ENCODE results near the gene ZBED1.
"Not testable (repeated sequence)": the region's sequence is repeated elsewhere in the genome, so short reads cannot be mapped to it uniquely, and the experiment has no call there.

DNA sequence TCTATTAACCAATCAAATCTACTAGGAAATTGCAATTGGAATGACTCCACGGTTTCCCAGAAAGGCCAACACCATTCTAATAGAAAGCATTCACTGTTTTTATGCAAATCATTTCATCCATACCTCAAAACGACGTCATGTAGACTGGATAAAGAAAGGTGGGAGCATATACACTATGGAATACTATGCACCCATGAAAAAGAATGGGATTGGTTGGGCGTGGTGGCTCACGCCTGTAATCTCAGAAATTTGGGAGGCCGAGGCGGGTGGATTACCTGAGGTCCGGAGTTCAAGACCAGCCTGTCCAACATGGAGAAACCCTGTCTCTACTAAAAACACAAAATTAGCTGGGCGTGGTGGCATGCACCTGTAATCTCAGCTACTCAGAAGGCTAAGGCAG is 46.2 kb downstream of the ZBED1 start:
- TF ChIP-seq ZNF317 (CRISPR knock-in tag; IDR thresholded peaks at IDR 0.05; ENCODE audit: borderline replicate concordance, low read depth); ZNF232 (CRISPR knock-in tag; IDR thresholded peaks at IDR 0.05); ZNF512 (CRISPR knock-in tag; IDR thresholded peaks at IDR 0.05; ENCODE audit: borderline replicate concordance); SOX15 (CRISPR knock-in tag; IDR thresholded peaks at IDR 0.05); NFE2L1 (CRISPR knock-in tag; IDR thresholded peaks at IDR 0.05); TEAD1 (CRISPR knock-in tag; IDR thresholded peaks at IDR 0.05); USF1 (CRISPR knock-in tag; IDR thresholded peaks at IDR 0.05); JUN (CRISPR knock-in tag; IDR thresholded peaks at IDR 0.05); ELF4 (CRISPR knock-in tag; IDR thresholded peaks at IDR 0.05; ENCODE audit: low read depth): not testable (repeated sequence)
- TF ChIP-seq, protein P1, sequence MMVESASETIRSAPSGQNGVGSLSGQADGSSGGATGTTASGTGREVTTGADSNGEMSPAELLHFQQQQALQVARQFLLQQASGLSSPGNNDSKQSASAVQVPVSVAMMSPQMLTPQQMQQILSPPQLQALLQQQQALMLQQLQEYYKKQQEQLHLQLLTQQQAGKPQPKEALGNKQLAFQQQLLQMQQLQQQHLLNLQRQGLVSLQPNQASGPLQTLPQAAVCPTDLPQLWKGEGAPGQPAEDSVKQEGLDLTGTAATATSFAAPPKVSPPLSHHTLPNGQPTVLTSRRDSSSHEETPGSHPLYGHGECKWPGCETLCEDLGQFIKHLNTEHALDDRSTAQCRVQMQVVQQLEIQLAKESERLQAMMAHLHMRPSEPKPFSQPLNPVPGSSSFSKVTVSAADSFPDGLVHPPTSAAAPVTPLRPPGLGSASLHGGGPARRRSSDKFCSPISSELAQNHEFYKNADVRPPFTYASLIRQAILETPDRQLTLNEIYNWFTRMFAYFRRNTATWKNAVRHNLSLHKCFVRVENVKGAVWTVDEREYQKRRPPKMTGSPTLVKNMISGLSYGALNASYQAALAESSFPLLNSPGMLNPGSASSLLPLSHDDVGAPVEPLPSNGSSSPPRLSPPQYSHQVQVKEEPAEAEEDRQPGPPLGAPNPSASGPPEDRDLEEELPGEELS (CRISPR knock-in tag; IDR thresholded peaks at IDR 0.05): not testable (repeated sequence)
- TF ChIP-seq, protein P2, sequence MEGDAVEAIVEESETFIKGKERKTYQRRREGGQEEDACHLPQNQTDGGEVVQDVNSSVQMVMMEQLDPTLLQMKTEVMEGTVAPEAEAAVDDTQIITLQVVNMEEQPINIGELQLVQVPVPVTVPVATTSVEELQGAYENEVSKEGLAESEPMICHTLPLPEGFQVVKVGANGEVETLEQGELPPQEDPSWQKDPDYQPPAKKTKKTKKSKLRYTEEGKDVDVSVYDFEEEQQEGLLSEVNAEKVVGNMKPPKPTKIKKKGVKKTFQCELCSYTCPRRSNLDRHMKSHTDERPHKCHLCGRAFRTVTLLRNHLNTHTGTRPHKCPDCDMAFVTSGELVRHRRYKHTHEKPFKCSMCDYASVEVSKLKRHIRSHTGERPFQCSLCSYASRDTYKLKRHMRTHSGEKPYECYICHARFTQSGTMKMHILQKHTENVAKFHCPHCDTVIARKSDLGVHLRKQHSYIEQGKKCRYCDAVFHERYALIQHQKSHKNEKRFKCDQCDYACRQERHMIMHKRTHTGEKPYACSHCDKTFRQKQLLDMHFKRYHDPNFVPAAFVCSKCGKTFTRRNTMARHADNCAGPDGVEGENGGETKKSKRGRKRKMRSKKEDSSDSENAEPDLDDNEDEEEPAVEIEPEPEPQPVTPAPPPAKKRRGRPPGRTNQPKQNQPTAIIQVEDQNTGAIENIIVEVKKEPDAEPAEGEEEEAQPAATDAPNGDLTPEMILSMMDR (IDR thresholded peaks at IDR 0.05): not testable (repeated sequence)
- TF ChIP-seq, protein P3, sequence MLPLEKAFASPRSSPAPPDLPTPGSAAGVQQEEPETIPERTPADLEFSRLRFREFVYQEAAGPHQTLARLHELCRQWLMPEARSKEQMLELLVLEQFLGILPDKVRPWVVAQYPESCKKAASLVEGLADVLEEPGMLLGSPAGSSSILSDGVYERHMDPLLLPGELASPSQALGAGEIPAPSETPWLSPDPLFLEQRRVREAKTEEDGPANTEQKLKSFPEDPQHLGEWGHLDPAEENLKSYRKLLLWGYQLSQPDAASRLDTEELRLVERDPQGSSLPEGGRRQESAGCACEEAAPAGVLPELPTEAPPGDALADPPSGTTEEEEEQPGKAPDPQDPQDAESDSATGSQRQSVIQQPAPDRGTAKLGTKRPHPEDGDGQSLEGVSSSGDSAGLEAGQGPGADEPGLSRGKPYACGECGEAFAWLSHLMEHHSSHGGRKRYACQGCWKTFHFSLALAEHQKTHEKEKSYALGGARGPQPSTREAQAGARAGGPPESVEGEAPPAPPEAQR (CRISPR knock-in tag; IDR thresholded peaks at IDR 0.05): not testable (repeated sequence)
- TF ChIP-seq, protein P4, sequence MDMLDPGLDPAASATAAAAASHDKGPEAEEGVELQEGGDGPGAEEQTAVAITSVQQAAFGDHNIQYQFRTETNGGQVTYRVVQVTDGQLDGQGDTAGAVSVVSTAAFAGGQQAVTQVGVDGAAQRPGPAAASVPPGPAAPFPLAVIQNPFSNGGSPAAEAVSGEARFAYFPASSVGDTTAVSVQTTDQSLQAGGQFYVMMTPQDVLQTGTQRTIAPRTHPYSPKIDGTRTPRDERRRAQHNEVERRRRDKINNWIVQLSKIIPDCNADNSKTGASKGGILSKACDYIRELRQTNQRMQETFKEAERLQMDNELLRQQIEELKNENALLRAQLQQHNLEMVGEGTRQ (CRISPR knock-in tag; IDR thresholded peaks at IDR 0.05): not testable (repeated sequence)
- TF ChIP-seq, protein P5, sequence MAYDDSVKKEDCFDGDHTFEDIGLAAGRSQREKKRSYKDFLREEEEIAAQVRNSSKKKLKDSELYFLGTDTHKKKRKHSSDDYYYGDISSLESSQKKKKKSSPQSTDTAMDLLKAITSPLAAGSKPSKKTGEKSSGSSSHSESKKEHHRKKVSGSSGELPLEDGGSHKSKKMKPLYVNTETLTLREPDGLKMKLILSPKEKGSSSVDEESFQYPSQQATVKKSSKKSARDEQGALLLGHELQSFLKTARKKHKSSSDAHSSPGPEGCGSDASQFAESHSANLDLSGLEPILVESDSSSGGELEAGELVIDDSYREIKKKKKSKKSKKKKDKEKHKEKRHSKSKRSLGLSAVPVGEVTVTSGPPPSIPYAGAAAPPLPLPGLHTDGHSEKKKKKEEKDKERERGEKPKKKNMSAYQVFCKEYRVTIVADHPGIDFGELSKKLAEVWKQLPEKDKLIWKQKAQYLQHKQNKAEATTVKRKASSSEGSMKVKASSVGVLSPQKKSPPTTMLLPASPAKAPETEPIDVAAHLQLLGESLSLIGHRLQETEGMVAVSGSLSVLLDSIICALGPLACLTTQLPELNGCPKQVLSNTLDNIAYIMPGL (CRISPR knock-in tag; IDR thresholded peaks at IDR 0.05): not testable (repeated sequence)
